Karpas-422 (cell line): ENCODE results near the gene EDNRB. TPM values are rescaled to one million over a fixed set of nuclear protein-coding genes. Genes with fewer than 3 reads are reported as not detected.
"Not testable (repeated sequence)": the region's sequence is repeated elsewhere in the genome, so short reads cannot be mapped to it uniquely, and the experiment has no call there.

ENCODE experiments used
- DNase-seq: peaks from one replicate; pipeline ENCODE4 v3.0.0-alpha.2; 2015
- H2AFZ ChIP-seq: fragments of 200-600 bp; sonication (generic); 2 replicates; pipeline ENCODE4 v1.6.1; 2014; ENCODE audit warnings: antibody characterized with exemption, low read length, mixed read lengths
- H3K27ac ChIP-seq: fragments of 200-600 bp; sonication (generic); 2 replicates; pipeline ENCODE4 v1.5.1; 2014; ENCODE audit warnings: mild to moderate bottlenecking, low read length, moderate library complexity
- H3K27me3 ChIP-seq: fragments of 200-600 bp; sonication (generic); 2 replicates; pipeline ENCODE4 v1.6.1; 2014; ENCODE audit warnings: low read length, mixed read lengths
- H3K36me3 ChIP-seq: fragments of 200-600 bp; sonication (generic); 2 replicates; pipeline ENCODE4 v1.6.1; 2014; ENCODE audit warnings: low read length, mixed read lengths; ENCODE audit not compliant: insufficient read depth
- H3K4me1 ChIP-seq: fragments of 200-600 bp; sonication (generic); 2 replicates; pipeline ENCODE4 v1.6.1; 2014; ENCODE audit warnings: mild to moderate bottlenecking, low read length, mixed read lengths
- H3K4me2 ChIP-seq: fragments of 200-600 bp; sonication (generic); 2 replicates; pipeline ENCODE4 v1.6.1; 2014; ENCODE audit warnings: low read length, low read depth, mild to moderate bottlenecking; ENCODE audit not compliant: poor library complexity, severe bottlenecking
- H3K4me3 ChIP-seq: fragments of 200-600 bp; sonication (generic); 2 replicates; pipeline ENCODE4 v1.5.1; 2014; ENCODE audit warnings: mild to moderate bottlenecking, antibody characterized with exemption, low read length, mixed read lengths
- H3K79me2 ChIP-seq: fragments of 200-600 bp; sonication (generic); 2 replicates; pipeline ENCODE4 v1.6.1; 2014; ENCODE audit warnings: mild to moderate bottlenecking, low read length, mixed read lengths
- H3K9ac ChIP-seq: fragments of 200-600 bp; sonication (generic); 2 replicates; pipeline ENCODE4 v1.6.0; 2014; ENCODE audit warnings: low read length
- H3K9me2 ChIP-seq: fragments of 200-600 bp; sonication (generic), shearing (Covaris generic); replicated peaks from 2 replicates; pipeline ENCODE4 v1.6.0; 2014; ENCODE audit warnings: mild to moderate bottlenecking, low read length, moderate library complexity; ENCODE audit not compliant: insufficient read depth
- H3K9me3 ChIP-seq: fragments of 300-700, 200-600 bp; sonication (generic); 2 replicates; pipeline ENCODE4 v1.6.1; 2014; ENCODE audit warnings: low read length, mixed read lengths
- H4K20me1 ChIP-seq: fragments of 200-600 bp; sonication (generic); 2 replicates; pipeline ENCODE4 v1.6.1; 2014; ENCODE audit warnings: mild to moderate bottlenecking, antibody characterized with exemption, low read length, low read depth; ENCODE audit not compliant: insufficient read depth
- total RNA-seq: library from RNA; depleted of rRNA; stranded (reverse); fragments of >200 nt; shearing (Covaris generic); gene quantifications from 2 replicates; pipeline ENCODE4 v1.2.3, GENCODE V29; 2014; ENCODE audit warnings: low replicate concordance; rRNA removed

The EDNRB gene
- total RNA-seq, result not detected in 2 replicates

- no peaks in the 10 kb centered on the region for H3K9me3 ChIP-seq
- no peak within 1 kb of the TSS for H3K9ac ChIP-seq
- no peaks in the 10 kb centered on the region for H4K20me1 ChIP-seq
- H3K36me3 ChIP-seq, result no peaks in the 10 kb centered on the region
- no peak for DNase-seq
- H3K9me2 ChIP-seq, result no peaks in the 10 kb centered on the region
- H3K27ac ChIP-seq, result no peak within 1 kb of the TSS
- no peaks in the 10 kb centered on the region for H3K79me2 ChIP-seq
- no peak within 1 kb of the TSS for H3K4me2 ChIP-seq
- H3K4me1 ChIP-seq, result no peaks in the 10 kb centered on the region
- H3K4me3 ChIP-seq, result no peak within 1 kb of the TSS
- no peak within 1 kb of the TSS for H2AFZ ChIP-seq
- no peaks in the 10 kb centered on the region for H3K27me3 ChIP-seq
Observed at GRCh38 chr13:77918391-77919245, at the start of gene EDNRB. Gene EDNRB, minus strand, starts transcription at chr13:77918831. Its CDS starts 258 bp downstream, at chr13:77918573.

DNA sequence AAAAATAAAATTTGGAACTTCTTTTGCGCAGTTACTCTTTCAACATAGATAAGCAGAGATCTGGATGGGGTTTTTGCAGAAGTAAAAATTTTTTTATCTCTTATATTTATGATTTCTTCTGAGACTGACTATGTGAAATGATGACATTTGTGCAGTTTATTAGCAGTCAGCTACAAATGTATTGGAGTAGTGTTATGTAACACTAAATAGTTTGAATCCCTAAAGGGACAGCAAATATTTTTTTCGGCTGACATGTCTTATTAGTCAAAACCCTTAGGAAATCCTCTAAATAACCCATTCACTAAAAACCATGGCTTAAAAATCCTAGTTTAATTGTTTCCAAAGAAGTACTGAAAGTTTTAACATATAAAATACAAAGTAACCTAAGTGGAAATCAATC lies 48.0 kb upstream of the EDNRB start:
- no peaks in the 10 kb centered on the region for H3K9me2 ChIP-seq
- no peaks in the 10 kb centered on the region for H3K4me1 ChIP-seq
- H3K4me2 ChIP-seq, result no peak overlapping the region
- H3K9ac ChIP-seq, result no peak overlapping the region
- H3K27me3 ChIP-seq, result no peaks in the 10 kb centered on the region
- H3K4me3 ChIP-seq, result no peak overlapping the region
- no peaks in the 10 kb centered on the region for H3K79me2 ChIP-seq
- no peaks in the 10 kb centered on the region for H3K9me3 ChIP-seq
- H3K36me3 ChIP-seq, result no peaks in the 10 kb centered on the region
- H2AFZ ChIP-seq, result no peak overlapping the region
- no peaks in the 10 kb centered on the region for H4K20me1 ChIP-seq
- H3K27ac ChIP-seq, result no peak overlapping the region
- no peak for DNase-seq

DNA sequence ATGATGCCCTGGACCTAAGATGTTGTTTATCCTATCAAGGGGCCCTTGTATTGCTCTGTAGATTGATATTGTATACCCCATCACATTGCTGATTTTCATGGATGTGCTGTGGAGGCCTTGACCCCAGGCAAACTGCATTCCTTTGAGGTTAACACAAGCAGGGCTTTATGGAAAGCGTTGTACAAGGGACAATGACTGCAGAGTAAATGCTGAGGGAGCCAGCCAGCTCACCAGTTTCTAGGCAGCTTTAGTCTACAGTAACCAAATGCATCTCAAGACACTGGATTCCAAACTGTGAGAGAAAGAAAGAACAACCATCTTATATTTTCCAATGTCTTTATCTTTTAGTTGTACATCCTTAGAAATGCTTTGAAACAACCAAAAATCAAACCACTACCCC lies 34.1 kb upstream of the EDNRB start:
- Histone ChIP-seq H3K36me3 (no peaks in the 10 kb centered on the region), H3K9me2 (0 out of 2 replicates have a peak, but pooled peaks cover 3% of the 10 kb centered on the region)

DNA sequence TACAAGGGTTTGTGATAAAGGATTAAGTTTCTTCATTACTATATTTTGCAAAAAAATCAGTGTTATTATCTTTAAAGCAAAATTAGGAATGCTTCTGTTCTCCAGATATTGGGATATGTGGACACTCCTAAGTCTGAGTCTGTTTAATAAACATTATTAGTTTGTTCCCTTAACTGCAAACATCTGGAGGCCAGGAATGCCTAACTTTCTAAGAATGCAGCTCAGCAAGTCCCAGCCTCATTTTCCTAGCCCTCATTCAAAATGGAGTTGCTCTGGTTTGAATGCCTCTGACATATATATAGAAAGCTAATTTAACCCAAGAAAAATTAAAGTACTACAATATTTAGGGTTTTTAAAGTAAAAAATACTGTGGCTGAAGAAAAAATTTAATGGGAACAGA lies 33.6 kb upstream of the EDNRB start:
- H3K4me3 ChIP-seq, result no peak overlapping the region
- no peak overlapping the region for H3K4me2 ChIP-seq
- no peaks in the 10 kb centered on the region for H3K79me2 ChIP-seq
- H3K4me1 ChIP-seq, result no peaks in the 10 kb centered on the region
- no peak overlapping the region for H3K27ac ChIP-seq
- H3K36me3 ChIP-seq, result no peaks in the 10 kb centered on the region
- H3K27me3 ChIP-seq, result no peaks in the 10 kb centered on the region
- H2AFZ ChIP-seq, result no peak overlapping the region
- H3K9me3 ChIP-seq, result no peaks in the 10 kb centered on the region
- no peaks in the 10 kb centered on the region for H4K20me1 ChIP-seq
- 0 out of 2 replicates have a peak, but pooled peaks cover 3% of the 10 kb centered on the region for H3K9me2 ChIP-seq
- H3K9ac ChIP-seq, result no peak overlapping the region
- DNase-seq, result no peak

More for the DNA sequence above, 34.1 kb upstream of the EDNRB start:
- Histone ChIP-seq H3K9ac (no peak overlapping the region), H2AFZ (no peak overlapping the region), H3K27me3 (no peaks in the 10 kb centered on the region), H3K4me3 (no peak overlapping the region), H3K4me2 (no peak overlapping the region), H4K20me1 (no peaks in the 10 kb centered on the region), H3K9me3 (no peaks in the 10 kb centered on the region), H3K4me1 (no peaks in the 10 kb centered on the region), H3K79me2 (no peaks in the 10 kb centered on the region), H3K27ac (no peak overlapping the region)
- DNase-seq, result no peak

GRCh38 chr13:77946522-77946921 lies 27.9 kb upstream of the EDNRB start:
- Histone ChIP-seq H2AFZ (no peak overlapping the region), H3K4me1 (no peaks in the 10 kb centered on the region), H3K4me3 (no peak overlapping the region), H3K27me3 (no peaks in the 10 kb centered on the region), H3K9me2 (0 out of 2 replicates have a peak, but pooled peaks cover 3% of the 10 kb centered on the region), H4K20me1 (no peaks in the 10 kb centered on the region), H3K27ac (no peak overlapping the region), H3K79me2 (no peaks in the 10 kb centered on the region), H3K9me3 (no peaks in the 10 kb centered on the region), H3K9ac (no peak overlapping the region), H3K36me3 (no peaks in the 10 kb centered on the region), H3K4me2 (no peak overlapping the region)
- no peak for DNase-seq

GRCh38 chr13:77935063-77935462 lies 16.4 kb upstream of the EDNRB start:
- H3K27me3 ChIP-seq, H3K36me3 ChIP-seq, H3K9me3 ChIP-seq, H3K9ac ChIP-seq, H3K27ac ChIP-seq, H3K79me2 ChIP-seq, H3K4me1 ChIP-seq, H2AFZ ChIP-seq, H4K20me1 ChIP-seq, H3K4me3 ChIP-seq, H3K4me2 ChIP-seq, H3K9me2 ChIP-seq, DNase-seq: not testable (repeated sequence)

DNA sequence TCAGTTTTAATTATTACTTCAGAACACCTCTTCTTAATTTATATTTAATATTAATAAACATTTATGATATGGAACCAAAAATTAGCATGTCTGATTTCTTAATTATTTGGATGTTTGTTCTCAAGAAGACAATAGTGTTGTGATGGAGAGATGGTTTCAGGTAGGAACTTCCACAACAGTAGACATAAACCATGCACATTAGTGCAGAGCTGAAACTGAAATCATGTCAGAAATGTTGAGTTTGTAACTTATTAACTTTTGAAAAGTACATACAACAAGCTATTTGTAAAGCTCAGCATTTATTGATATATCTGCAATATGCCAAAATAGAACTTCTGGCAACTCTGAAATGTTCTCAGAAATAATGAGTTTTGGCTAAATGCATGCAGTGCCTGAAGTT lies 11.8 kb upstream of the EDNRB start:
- Histone ChIP-seq H3K27me3 (no peaks in the 10 kb centered on the region), H4K20me1 (no peaks in the 10 kb centered on the region), H3K9me3 (no peaks in the 10 kb centered on the region), H2AFZ (no peak overlapping the region), H3K27ac (no peak overlapping the region), H3K4me3 (no peak overlapping the region), H3K4me2 (no peak overlapping the region), H3K9ac (no peak overlapping the region), H3K79me2 (no peaks in the 10 kb centered on the region), H3K36me3 (no peaks in the 10 kb centered on the region), H3K9me2 (no peaks in the 10 kb centered on the region), H3K4me1 (no peaks in the 10 kb centered on the region)
- DNase-seq, result no peak

GRCh38 chr13:77928909-77929308 lies 10.3 kb upstream of the EDNRB start:
- Histone ChIP-seq H3K9me3 (no peaks in the 10 kb centered on the region), H3K27ac (no peak overlapping the region), H3K36me3 (no peaks in the 10 kb centered on the region), H3K79me2 (no peaks in the 10 kb centered on the region), H3K9me2 (no peaks in the 10 kb centered on the region), H4K20me1 (no peaks in the 10 kb centered on the region), H3K9ac (no peak overlapping the region), H3K4me2 (no peak overlapping the region), H3K27me3 (no peaks in the 10 kb centered on the region), H3K4me1 (no peaks in the 10 kb centered on the region), H3K4me3 (no peak overlapping the region), H2AFZ (no peak overlapping the region)
- DNase-seq, result no peak
